H1 (cell line): ENCODE results near the gene WSCD2. TPM values are rescaled to one million over a fixed set of nuclear protein-coding genes. Genes with fewer than 3 reads are reported as not detected.

ENCODE experiments used
- BACH1 ChIP-seq: IDR thresholded peaks from 2 replicates; pipeline ENCODE4 v1.6.1; 2012; ENCODE audit warnings: low read length, improper control_type of control experiment
- SP4 ChIP-seq: IDR thresholded peaks from 2 replicates; pipeline ENCODE4 v1.6.1; 2012; ENCODE audit warnings: low read length, inconsistent platforms
- SRF ChIP-seq: IDR thresholded peaks from 2 replicates; pipeline ENCODE4 v1.6.1; 2011; ENCODE audit warnings: mild to moderate bottlenecking, low read depth, low read length, moderate library complexity
- SUZ12 ChIP-seq: fragments of 200-600 bp; sonication (generic); IDR thresholded peaks from 2 replicates; pipeline ENCODE4 v1.6.1; 2012; ENCODE audit warnings: mild to moderate bottlenecking, inconsistent platforms, low read length, moderate library complexity, mixed read lengths
- polyA plus RNA-seq, 7 experiments: library from polyadenylated mRNA; depleted of rRNA in 3 of 7; stranded (reverse) in 5 of 7; unstranded in 2 of 7; fragments of >200 nt in 5 of 7; fragments of 200-250 nt in 2 of 7; gene quantifications; 1 replicate in 5 of 7; 2 replicates in 1 of 7; 4 replicates in 1 of 7; pipeline versions ENCODE4 v1.2.1 to v1.2.3, GENCODE V29; 2011 to 2013; ENCODE audit warnings: missing spikeins in 2 of 7, mixed read lengths in 2 of 7
- total RNA-seq: library from RNA; stranded (reverse); fragmentation: NEBNext Ultra II Directional; extraction: Animal tissue kit (Norgen Biotek cat#: 25700); gene quantifications from 2 replicates; pipeline ENCODE4 v1.2.1, GENCODE V29; 2021
- TF ChIP-seq, protein P1 (sequence below): IDR thresholded peaks from 2 replicates; pipeline ENCODE4 v1.6.1; 2011; ENCODE audit warnings: low read length, improper control_type of control experiment

Gene WSCD2
- total and polyA plus RNA-seq, 2 of the 8 experiments (the other 6 are each of a cell fraction or from before 2014, with no cell fraction given): 1.3 to 2.2 TPM

DNA sequence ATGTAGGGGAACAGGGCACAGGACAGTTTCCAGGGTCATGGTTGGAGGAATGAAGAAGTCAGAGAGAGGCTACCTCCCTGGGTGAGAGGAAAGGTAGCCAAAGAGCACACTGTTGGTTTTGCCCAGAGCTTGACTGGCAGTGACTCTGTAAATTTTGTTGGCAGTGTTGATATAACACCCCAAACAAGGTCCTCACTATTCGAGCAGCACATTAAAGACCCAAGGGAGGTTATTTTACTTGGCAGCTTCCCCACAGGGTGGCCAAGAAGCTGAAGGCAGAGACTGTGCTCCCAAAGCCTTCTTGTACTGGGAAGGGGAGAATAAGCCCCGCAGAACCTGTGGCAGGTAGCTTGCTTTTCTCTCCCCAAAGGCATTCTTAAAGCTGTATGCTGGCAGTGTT, 40.6 kb downstream of the WSCD2 start (continued):
- no peak for TF ChIP-seq SP4
- no peak for TF ChIP-seq BACH1
- TF ChIP-seq SUZ12: no peak
- no peak for TF ChIP-seq SRF
- TF ChIP-seq, protein P1, sequence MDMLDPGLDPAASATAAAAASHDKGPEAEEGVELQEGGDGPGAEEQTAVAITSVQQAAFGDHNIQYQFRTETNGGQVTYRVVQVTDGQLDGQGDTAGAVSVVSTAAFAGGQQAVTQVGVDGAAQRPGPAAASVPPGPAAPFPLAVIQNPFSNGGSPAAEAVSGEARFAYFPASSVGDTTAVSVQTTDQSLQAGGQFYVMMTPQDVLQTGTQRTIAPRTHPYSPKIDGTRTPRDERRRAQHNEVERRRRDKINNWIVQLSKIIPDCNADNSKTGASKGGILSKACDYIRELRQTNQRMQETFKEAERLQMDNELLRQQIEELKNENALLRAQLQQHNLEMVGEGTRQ: no peak
